Adrenal gland (tissue), 12 donors: ENCODE measurements around the gene FGF12. TPM values are rescaled to one million over a fixed set of nuclear protein-coding genes. Genes with fewer than 3 reads are reported as not detected.

ENCODE experiments used
- DNase-seq, 7 donors: peaks; one replicate each; pipeline ENCODE4 v3.0.0-alpha.2; 2019 to 2020
- H3K27ac ChIP-seq, 5 donors: fragments of 200-600 bp; sonication (generic) in 4 of 5; 1 replicate in 3 of 5; 2 replicates in 2 of 5; pipeline versions ENCODE4 v1.5.1 to v1.8.0; 2016 to 2020; ENCODE audit warnings: mild to moderate bottlenecking in 1 of 5
- H3K27me3 ChIP-seq: fragments of 200-600 bp; 2 replicates; pipeline ENCODE4 v1.8.0; 2021
- H3K36me3 ChIP-seq, 2 donors: fragments of 200-600 bp; replicated peaks in 1 of 2; 1 replicate in 1 of 2; 2 replicates in 1 of 2; pipeline versions ENCODE4 v1.5.1 to v1.8.0; 2018 to 2022
- H3K4me1 ChIP-seq, 2 donors: fragments of 200-600 bp; replicated peaks in 1 of 2; 1 replicate in 1 of 2; 2 replicates in 1 of 2; pipeline versions ENCODE4 v1.5.1 to v1.8.0; 2018 to 2021
- H3K4me3 ChIP-seq, 4 donors: fragments of 200-600 bp; sonication (generic) in 3 of 4; one replicate each; pipeline ENCODE4 v1.5.1; 2016 to 2018
- H3K9me3 ChIP-seq, 3 donors: fragments of 200-600 bp; sonication (generic) in 1 of 3; replicated peaks in 1 of 3; 1 replicate in 2 of 3; 2 replicates in 1 of 3; pipeline versions ENCODE4 v1.5.1 to v1.8.0; 2016 to 2021
- CTCF ChIP-seq, 6 experiments: fragments of 450-650 bp in 4 of 6; fragments of 200-600 bp in 2 of 6; sonication (generic) in 1 of 6; IDR thresholded peaks; 1 replicate in 5 of 6; 2 replicates in 1 of 6; pipeline versions ENCODE4 v1.5.1 to v1.8.0; 2016 to 2021; ENCODE audit warnings: antibody characterized with exemption in 6 of 6, mild to moderate bottlenecking in 2 of 6, moderate library complexity in 1 of 6
- POLR2A ChIP-seq, 2 donors: fragments of 450-650 bp; IDR thresholded peaks; one replicate each; pipeline ENCODE4 v1.6.1; 2017; ENCODE audit warnings: antibody characterized with exemption in 2 of 2, mild to moderate bottlenecking in 2 of 2, moderate library complexity in 1 of 2
- WGBS, 4 donors: extraction: QIAGEN DNeasy Blood & Tissue Kit in 2 of 4; methylation state at CpG; one replicate each; pipeline versions ENCODE4 v1.1.5 to v1.1.7; 2013 to 2017; 5-methylcytosine and 5-hydroxymethylcytosine counted together
- intact Hi-C, 2 donors: fragments of 100-400 bp; cut with DNase I; formaldehyde crosslinking; loops; one replicate each; pipeline versions ENCODE4 v1.14.1 to v1.15.0; 2022 to 2023
- polyA plus RNA-seq, 3 donors: library from polyadenylated mRNA; stranded (reverse); fragments of 200-250 nt in 2 of 3; fragments of 350-450 nt in 1 of 3; fragmentation: Illumina TruSeq in 1 of 3; extraction: RNeasy Lipid Tissue Mini Kit (QIAGEN cat#74804) in 1 of 3; gene quantifications; one replicate each; pipeline ENCODE4 v1.2.3, GENCODE V29; 2013 to 2014
- total RNA-seq, 9 donors: library from RNA; depleted of rRNA in 4 of 9; stranded (reverse); fragments of >200 nt in 4 of 9; fragments of 120-200 nt in 1 of 9; fragmentation: NEBNext Ultra II Directional in 1 of 9; extraction: Animal tissue kit (Norgen Biotek cat#: 25700) in 1 of 9; gene quantifications; one replicate each; pipeline versions ENCODE4 v1.1.0 to v1.2.4, GENCODE V29; 2013 to 2023
- donor health status: healthy with polysubstance abuse.
- donor health status: Bipolar disorder and iron deficiency.
- donor health status: DM: yes; HTN: yes; CAD: no.
- donor health status: DM: no; HTN: no; CAD: no.
- donor health status: DM: no; HTN: no; CAD: no.
- donor health status: DM: yes; HTN: yes; CAD: no.

The FGF12 gene
- total and polyA plus RNA-seq, 12 donors, result 23.3 to 286 (median 81.3) TPM

- 71 to 84% (median 78%) methylated on average over 3 of the region's 3 CpGs for WGBS, 4 donors
- intact Hi-C loops, result no loop called here
- peak overlapping the region in 3 of 5 donors; percentile 15 to 44 (median 27) for H3K27ac ChIP-seq
- no peak overlapping the region for H3K4me3 ChIP-seq
- no peak for DNase-seq
- TF ChIP-seq POLR2A (IDR thresholded peaks at IDR 0.05) (no peak), CTCF (IDR thresholded peaks at IDR 0.05) (no peak)
- no peaks in the 10 kb centered on the region for H3K9me3 ChIP-seq
- H3K4me1 ChIP-seq, result no peaks in the 10 kb centered on the region
- H3K27me3 ChIP-seq, result no peaks in the 10 kb centered on the region
- no peaks in the 10 kb centered on the region for H3K36me3 ChIP-seq
Observed at GRCh38 chr3:192351441-192351840, 375.9 kb downstream of the FGF12 start.

GRCh38 chr3:192340031-192340430 lies 387.3 kb downstream of the FGF12 start:
- 80 to 96% (median 88%) methylated on average over 1 of the region's 1 CpG for WGBS, 4 donors
- Histone ChIP-seq H3K36me3 (no peaks in the 10 kb centered on the region), H3K9me3 (no peaks in the 10 kb centered on the region), H3K27ac (no peak overlapping the region), H3K4me3 (no peak overlapping the region), H3K4me1 (no peaks in the 10 kb centered on the region), H3K27me3 (no peaks in the 10 kb centered on the region)
- TF ChIP-seq POLR2A (IDR thresholded peaks at IDR 0.05), result no peak
- no peak for TF ChIP-seq CTCF (IDR thresholded peaks at IDR 0.05)
- intact Hi-C loops, result no loop called here
- no peak for DNase-seq

- Histone ChIP-seq H3K9me3 (no peaks in the 10 kb centered on the region), H3K36me3 (no peaks in the 10 kb centered on the region), H3K4me3 (no peak overlapping the region), H3K27me3 (no peaks in the 10 kb centered on the region), H3K27ac (no peak overlapping the region), H3K4me1 (no peaks in the 10 kb centered on the region)
- 84 to 91% (median 88%) methylated on average over 2 of the region's 2 CpGs for WGBS, 4 donors
- TF ChIP-seq POLR2A (IDR thresholded peaks at IDR 0.05), result no peak
- TF ChIP-seq CTCF (IDR thresholded peaks at IDR 0.05), result no peak
- no peak for DNase-seq
- intact Hi-C loops, result no loop called here
Observed at GRCh38 chr3:192339214-192339613, 388.1 kb downstream of the FGF12 start.

- H3K27me3 ChIP-seq, result no peaks in the 10 kb centered on the region
- H3K4me1 ChIP-seq, result no peaks in the 10 kb centered on the region
- H3K36me3 ChIP-seq, result no peaks in the 10 kb centered on the region
- 80 to 81% (median 80%) methylated on average over 5 of the region's 5 CpGs for WGBS, 4 donors
- intact Hi-C loops, result no loop called here
- DNase-seq, result no peak
- TF ChIP-seq POLR2A (IDR thresholded peaks at IDR 0.05), result no peak
- no peak for TF ChIP-seq CTCF (IDR thresholded peaks at IDR 0.05)
- H3K27ac ChIP-seq, result no peak overlapping the region
- no peak overlapping the region for H3K4me3 ChIP-seq
- H3K9me3 ChIP-seq, result no peaks in the 10 kb centered on the region
Observed at GRCh38 chr3:192336286-192336685, 391.1 kb downstream of the FGF12 start.
